KOPT-K1 (cell line): ENCODE measurements around the gene PRKCE.
"Not testable (repeated sequence)": the region's sequence is repeated elsewhere in the genome, so short reads cannot be mapped to it uniquely, and the experiment has no call there.

Experiments
- H3K27ac ChIP-seq: fragments of 200-600 bp; sonication (generic); 2 replicates; pipeline ENCODE4 v1.5.1; 2016; ENCODE audit warnings: antibody characterized with exemption, mild to moderate bottlenecking, low read depth, low read length; ENCODE audit not compliant: poor library complexity, severe bottlenecking
- H3K36me3 ChIP-seq: fragments of 200-600 bp; sonication (generic); 2 replicates; pipeline ENCODE4 v1.5.1; 2017; ENCODE audit warnings: antibody characterized with exemption, mild to moderate bottlenecking, low read length, moderate library complexity; ENCODE audit not compliant: insufficient read depth
- H3K9me3 ChIP-seq: fragments of 200-600 bp; sonication (generic); 2 replicates; pipeline ENCODE4 v1.5.1; 2017; ENCODE audit warnings: antibody characterized with exemption, low read length, mild to moderate bottlenecking; ENCODE audit not compliant: insufficient read depth, poor library complexity, severe bottlenecking

Gene PRKCE

DNA sequence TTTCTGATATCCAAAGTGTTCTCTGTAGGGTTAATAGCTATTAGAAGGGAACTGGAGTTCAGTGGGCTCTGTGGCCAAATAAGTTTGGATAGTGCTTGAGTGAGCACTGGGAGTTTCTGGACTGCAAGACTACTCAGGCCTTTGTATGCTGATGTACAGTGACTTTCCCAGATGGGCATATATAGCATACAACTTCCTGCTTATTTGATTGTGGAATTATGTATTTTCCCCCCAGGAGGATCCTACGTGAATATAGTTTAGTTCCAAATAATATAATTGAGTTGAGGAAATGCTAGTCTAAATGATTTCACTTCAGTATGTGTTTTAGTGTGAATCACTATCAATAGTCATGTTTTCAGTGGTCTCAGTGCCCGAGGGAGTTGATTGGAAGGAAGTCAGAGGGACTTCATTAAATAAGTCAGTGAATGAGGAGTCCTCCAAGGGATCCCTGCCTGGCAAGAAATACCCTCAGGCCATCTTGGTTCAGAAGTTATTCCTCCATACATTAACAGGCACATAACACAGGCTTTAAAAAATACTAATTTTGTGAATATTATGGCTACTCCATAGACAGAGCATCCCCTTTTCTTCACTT lies 251.4 kb downstream of the PRKCE start:
- Histone ChIP-seq H3K27ac (no peak overlapping the region), H3K9me3 (no peaks in the 10 kb centered on the region), H3K36me3 (no peaks in the 10 kb centered on the region)

- no peaks in the 10 kb centered on the region for H3K36me3 ChIP-seq
- no peak overlapping the region for H3K27ac ChIP-seq
- no peaks in the 10 kb centered on the region for H3K9me3 ChIP-seq
These were observed 252.9 kb downstream of the PRKCE start for GRCh38 chr2:45904267-45904945.

DNA sequence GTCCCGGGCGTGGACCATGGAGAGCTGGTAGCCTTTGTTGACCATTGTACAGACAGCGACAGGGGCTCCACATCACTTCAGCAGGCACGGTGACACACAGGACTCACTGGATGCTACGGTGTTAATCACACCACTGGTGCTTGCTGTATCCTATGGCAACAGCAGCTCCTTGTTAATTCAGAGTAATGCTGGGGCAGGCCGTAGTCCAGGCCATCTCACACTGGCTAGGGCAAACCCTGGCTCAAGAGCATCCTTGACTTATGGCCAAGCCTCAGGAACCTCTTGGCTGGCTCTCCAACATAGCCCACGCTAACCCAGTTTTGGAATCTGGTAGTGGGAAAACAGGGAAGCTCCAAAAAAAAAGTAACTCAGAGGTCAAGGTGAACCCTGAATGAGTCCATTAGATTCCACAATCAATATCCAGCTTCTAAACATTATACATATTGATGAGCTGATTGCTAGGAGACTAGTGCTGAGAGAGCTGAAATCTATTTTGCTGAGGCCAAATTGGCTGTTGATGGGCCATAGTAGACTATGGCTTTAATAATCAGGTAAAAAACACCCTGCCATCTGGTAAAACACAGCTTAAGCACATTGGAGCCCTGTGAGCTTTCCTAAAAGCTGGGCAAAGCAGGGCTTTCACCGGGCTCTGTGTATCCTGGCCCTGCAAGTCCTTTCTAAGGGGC lies 253.6 kb downstream of the PRKCE start:
- Histone ChIP-seq H3K9me3 (no peaks in the 10 kb centered on the region), H3K27ac (no peak overlapping the region), H3K36me3 (no peaks in the 10 kb centered on the region)

GRCh38 chr2:45905632-45905958 lies 254.1 kb downstream of the PRKCE start:
- H3K27ac ChIP-seq, result no peak overlapping the region

DNA sequence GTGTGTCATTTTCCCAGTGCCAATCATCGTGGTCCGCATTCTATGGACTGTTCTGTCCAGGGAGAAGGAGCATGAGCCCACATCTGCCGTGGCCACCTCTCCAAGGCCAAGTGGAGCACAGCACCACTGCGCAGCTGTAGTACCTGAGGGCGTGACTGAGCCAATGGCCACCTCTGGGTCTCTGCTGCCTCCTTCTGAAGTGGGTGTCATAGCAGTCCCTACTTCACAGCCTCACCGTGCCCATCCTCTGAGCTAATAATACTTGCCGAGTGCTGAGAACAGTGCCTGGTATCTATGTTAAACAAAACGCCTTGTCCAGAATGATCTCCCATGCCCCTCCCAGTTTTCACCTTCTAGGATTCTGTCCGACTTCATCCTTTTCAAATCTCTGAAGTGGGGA lies 256.1 kb downstream of the PRKCE start:
- H3K36me3 ChIP-seq, result no peaks in the 10 kb centered on the region
- no peaks in the 10 kb centered on the region for H3K9me3 ChIP-seq
- no peak overlapping the region for H3K27ac ChIP-seq

More at GRCh38 chr2:45905632-45905958, 254.1 kb downstream of the PRKCE start:
- Histone ChIP-seq H3K36me3 (no peaks in the 10 kb centered on the region), H3K9me3 (no peaks in the 10 kb centered on the region)

GRCh38 chr2:45908316-45909170 lies 257.1 kb downstream of the PRKCE start:
- Histone ChIP-seq H3K27ac (no peak overlapping the region), H3K9me3 (no peaks in the 10 kb centered on the region), H3K36me3 (no peaks in the 10 kb centered on the region)

- H3K36me3 ChIP-seq, result no peaks in the 10 kb centered on the region
- no peaks in the 10 kb centered on the region for H3K9me3 ChIP-seq
- H3K27ac ChIP-seq, result no peak overlapping the region
These were observed 257.7 kb downstream of the PRKCE start for GRCh38 chr2:45909171-45909565.

GRCh38 chr2:45909677-45910191 lies 258.3 kb downstream of the PRKCE start:
- H3K9me3 ChIP-seq, result no peaks in the 10 kb centered on the region
- no peaks in the 10 kb centered on the region for H3K36me3 ChIP-seq
- no peak overlapping the region for H3K27ac ChIP-seq

- no peaks in the 10 kb centered on the region for H3K36me3 ChIP-seq
- no peak overlapping the region for H3K27ac ChIP-seq
- no peaks in the 10 kb centered on the region for H3K9me3 ChIP-seq
These were observed 259.1 kb downstream of the PRKCE start for GRCh38 chr2:45910473-45911060.

GRCh38 chr2:45911538-45911937 lies 260.1 kb downstream of the PRKCE start:
- Histone ChIP-seq H3K36me3 (no peaks in the 10 kb centered on the region), H3K27ac (no peak overlapping the region), H3K9me3 (no peaks in the 10 kb centered on the region)

DNA sequence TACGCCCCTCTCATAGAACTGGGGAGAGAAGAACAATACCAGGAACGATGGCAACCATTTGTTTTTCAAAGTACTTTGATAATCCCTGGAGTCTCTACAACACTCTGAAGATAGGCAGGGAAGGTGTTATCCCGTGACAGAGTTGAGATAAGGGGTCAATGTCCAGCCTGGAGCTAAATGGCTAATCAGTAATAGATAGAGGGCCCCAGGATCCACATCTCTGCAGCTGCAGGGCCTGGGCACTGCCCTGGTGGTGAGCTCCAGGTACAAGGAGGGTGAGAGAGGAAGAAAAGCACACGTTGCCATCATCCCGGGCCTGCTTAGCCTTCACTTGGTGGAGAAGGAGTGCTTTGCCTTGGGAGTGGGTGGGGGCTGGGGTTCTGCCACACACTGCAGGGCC lies 260.6 kb downstream of the PRKCE start:
- H3K27ac ChIP-seq, result no peak overlapping the region
- H3K36me3 ChIP-seq, result no peaks in the 10 kb centered on the region

GRCh38 chr2:45913539-45913938 lies 262.1 kb downstream of the PRKCE start:
- H3K27ac ChIP-seq, result no peak overlapping the region
- H3K36me3 ChIP-seq, result no peaks in the 10 kb centered on the region
- no peaks in the 10 kb centered on the region for H3K9me3 ChIP-seq

More for the DNA sequence above, 260.6 kb downstream of the PRKCE start:
- H3K9me3 ChIP-seq, result no peaks in the 10 kb centered on the region

GRCh38 chr2:45915523-45915922 lies 264.0 kb downstream of the PRKCE start:
- H3K9me3 ChIP-seq, result no peaks in the 10 kb centered on the region
- no peaks in the 10 kb centered on the region for H3K36me3 ChIP-seq
- H3K27ac ChIP-seq, result no peak overlapping the region

- H3K27ac ChIP-seq, H3K36me3 ChIP-seq, H3K9me3 ChIP-seq: not testable (repeated sequence)
These were observed 266.2 kb downstream of the PRKCE start for GRCh38 chr2:45917561-45918176.
